Measurements from ENCODE around the gene PNMA8B.

The PNMA8B gene

GRCh38 chr19:46492841-46493235, 2.8 kb downstream of the PNMA8B start:
- H3K4me1 ChIP-seq (ENCODE audit: low read length): no peaks in the 10 kb centered on the region
- H3K9me3 ChIP-seq (ENCODE audit: insufficient read depth, low read length): no peaks in the 10 kb centered on the region
- H3K79me2 ChIP-seq (ENCODE audit: low read length): no peaks in the 10 kb centered on the region
- peaks cover 22% of the 10 kb centered on the region for H3K27me3 ChIP-seq (ENCODE audit: low read depth, low read length)
- TF ChIP-seq EZH2phosphoT487 (IDR thresholded peaks at IDR 0.05; ENCODE audit: low read depth) (no peak), CTCF (IDR thresholded peaks at IDR 0.05; ENCODE audit: low read depth, low read length) (no peak)
- no peak overlapping the region for H2AFZ ChIP-seq (ENCODE audit: low read depth, low read length)
- H4K20me1 ChIP-seq (ENCODE audit: insufficient read depth, low read length): no peaks in the 10 kb centered on the region
- no peak overlapping the region for H3K4me3 ChIP-seq (ENCODE audit: low read length)
- no peak overlapping the region for H3K27ac ChIP-seq (ENCODE audit: low read length)
- no peaks in the 10 kb centered on the region for H3K36me3 ChIP-seq (replicated peaks; ENCODE audit: low read depth, low read length)
- H3K4me2 ChIP-seq (ENCODE audit: low read length): no peak overlapping the region
- H3K9ac ChIP-seq (ENCODE audit: low read length): no peak overlapping the region

- no peak overlapping the region for H2AFZ ChIP-seq (ENCODE audit: low read depth, low read length)
Measured at GRCh38 chr19:46491975-46492682, 3.5 kb downstream of the PNMA8B start.

GRCh38 chr19:46490774-46491173, 4.9 kb downstream of the PNMA8B start:
- TF ChIP-seq CTCF (IDR thresholded peaks at IDR 0.05; ENCODE audit: low read depth, low read length): no peak
- no peak for TF ChIP-seq EZH2phosphoT487 (IDR thresholded peaks at IDR 0.05; ENCODE audit: low read depth)
- no peak overlapping the region for H3K4me2 ChIP-seq (ENCODE audit: low read length)

More at GRCh38 chr19:46491975-46492682, 3.5 kb downstream of the PNMA8B start:
- Histone ChIP-seq H4K20me1 (ENCODE audit: insufficient read depth, low read length) (no peaks in the 10 kb centered on the region), H3K36me3 (replicated peaks; ENCODE audit: low read depth, low read length) (no peaks in the 10 kb centered on the region), H3K4me3 (ENCODE audit: low read length) (no peak overlapping the region), H3K9me3 (ENCODE audit: insufficient read depth, low read length) (no peaks in the 10 kb centered on the region), H3K79me2 (ENCODE audit: low read length) (no peaks in the 10 kb centered on the region), H3K27ac (ENCODE audit: low read length) (no peak overlapping the region), H3K9ac (ENCODE audit: low read length) (no peak overlapping the region), H3K4me1 (ENCODE audit: low read length) (peaks cover 5% of the 10 kb centered on the region; the same call in 1 of the 2 replicates), H3K4me2 (ENCODE audit: low read length) (no peak overlapping the region), H3K27me3 (ENCODE audit: low read depth, low read length) (peaks cover 22% of the 10 kb centered on the region)
- TF ChIP-seq EZH2phosphoT487 (IDR thresholded peaks at IDR 0.05; ENCODE audit: low read depth) (no peak), CTCF (IDR thresholded peaks at IDR 0.05; ENCODE audit: low read depth, low read length) (no peak)

GRCh38 chr19:46489445-46490272, 6.0 kb downstream of the PNMA8B start:
- Histone ChIP-seq H3K79me2 (ENCODE audit: low read length) (no peaks in the 10 kb centered on the region), H3K27me3 (ENCODE audit: low read depth, low read length) (peaks cover 29% of the 10 kb centered on the region), H3K27ac (ENCODE audit: low read length) (no peak overlapping the region), H2AFZ (ENCODE audit: low read depth, low read length) (no peak overlapping the region), H4K20me1 (ENCODE audit: insufficient read depth, low read length) (no peaks in the 10 kb centered on the region), H3K4me3 (ENCODE audit: low read length) (no peak overlapping the region), H3K36me3 (replicated peaks; ENCODE audit: low read depth, low read length) (no peaks in the 10 kb centered on the region), H3K4me1 (ENCODE audit: low read length) (peaks cover 7% of the 10 kb centered on the region; the same call in 1 of the 2 replicates), H3K9me3 (ENCODE audit: insufficient read depth, low read length) (no peaks in the 10 kb centered on the region), H3K4me2 (ENCODE audit: low read length) (no peak overlapping the region), H3K9ac (ENCODE audit: low read length) (no peak overlapping the region)
- no peak for TF ChIP-seq EZH2phosphoT487 (IDR thresholded peaks at IDR 0.05; ENCODE audit: low read depth)
- TF ChIP-seq CTCF (IDR thresholded peaks at IDR 0.05; ENCODE audit: low read depth, low read length): no peak

More at GRCh38 chr19:46490774-46491173, 4.9 kb downstream of the PNMA8B start:
- Histone ChIP-seq H2AFZ (ENCODE audit: low read depth, low read length) (no peak overlapping the region), H3K27me3 (ENCODE audit: low read depth, low read length) (peaks cover 26% of the 10 kb centered on the region), H3K9ac (ENCODE audit: low read length) (no peak overlapping the region), H3K9me3 (ENCODE audit: insufficient read depth, low read length) (no peaks in the 10 kb centered on the region), H3K79me2 (ENCODE audit: low read length) (no peaks in the 10 kb centered on the region), H3K4me1 (ENCODE audit: low read length) (peaks cover 7% of the 10 kb centered on the region; the same call in 1 of the 2 replicates), H3K27ac (ENCODE audit: low read length) (no peak overlapping the region), H4K20me1 (ENCODE audit: insufficient read depth, low read length) (no peaks in the 10 kb centered on the region), H3K4me3 (ENCODE audit: low read length) (no peak overlapping the region), H3K36me3 (replicated peaks; ENCODE audit: low read depth, low read length) (no peaks in the 10 kb centered on the region)
